WTC11 (cell line): ENCODE results near the gene INKA2. TPM values are rescaled to one million over a fixed set of nuclear protein-coding genes. Genes with fewer than 3 reads are reported as not detected.

Source experiments
- ATAC-seq: fragments of 200-7000 bp; cut with Tn5 transposase; 2 replicates; pipeline ENCODE4 v1.10.0; 2021; ENCODE audit warnings: mild to moderate bottlenecking, moderate library complexity
- CTCF ChIA-PET: fragments of 300-600 bp; sonication (Branson Sonifier 250); formaldehyde crosslinking; loops from one replicate; lab custom pipeline; 2021; ENCODE audit warnings: antibody characterized with exemption; lab: Charles Lee
- POLR2A ChIA-PET: fragments of 350-600 bp; sonication (Branson Sonifier 250); formaldehyde crosslinking; loops from one replicate; lab custom pipeline; 2021; ENCODE audit warnings: antibody characterized with exemption; lab: Charles Lee
- DNase-seq: peaks from one replicate; pipeline ENCODE4 v3.0.0; 2021; ENCODE audit warnings: low spot score
- H3K27ac Mint-ChIP-seq: 2 replicates; pipeline ENCODE4 v1.8.0; 2021; ENCODE audit warnings: mixed read lengths
- H3K27me3 Mint-ChIP-seq: 2 replicates; pipeline ENCODE4 v1.8.0; 2021; ENCODE audit warnings: low read depth, mild to moderate bottlenecking, moderate library complexity, mixed read lengths
- H3K36me3 Mint-ChIP-seq: 2 replicates; pipeline ENCODE4 v1.8.0; 2021; ENCODE audit warnings: mixed read lengths
- H3K4me1 Mint-ChIP-seq: 2 replicates; pipeline ENCODE4 v1.8.0; 2022; ENCODE audit warnings: mixed read lengths
- H3K4me3 Mint-ChIP-seq: 2 replicates; pipeline ENCODE4 v1.8.0; 2021; ENCODE audit warnings: mild to moderate bottlenecking, moderate library complexity, mixed read lengths
- H3K9me3 Mint-ChIP-seq: 2 replicates; pipeline ENCODE4 v1.8.0; 2021; ENCODE audit warnings: mixed read lengths
- CREM ChIP-seq: sonication (generic); formaldehyde crosslinking; IDR thresholded peaks from 2 replicates; pipeline ENCODE4 v1.8.1; 2022; ENCODE audit warnings: mild to moderate bottlenecking, missing genetic modification reagents, moderate library complexity
- ETV6 ChIP-seq: sonication (generic); formaldehyde crosslinking; IDR thresholded peaks from 2 replicates; pipeline ENCODE4 v1.8.1; 2022; ENCODE audit warnings: mild to moderate bottlenecking, missing genetic modification reagents
- FOXK1 ChIP-seq: sonication (generic); formaldehyde crosslinking; IDR thresholded peaks from 2 replicates; pipeline ENCODE4 v1.8.0; 2022; ENCODE audit warnings: mild to moderate bottlenecking, moderate library complexity, missing genetic modification reagents
- KAT7 ChIP-seq: sonication (generic); formaldehyde crosslinking; IDR thresholded peaks from 2 replicates; pipeline ENCODE4 v1.8.1; 2023; ENCODE audit warnings: missing genetic modification reagents, mild to moderate bottlenecking, borderline replicate concordance
- NFE2L1 ChIP-seq: sonication (generic); formaldehyde crosslinking; IDR thresholded peaks from 2 replicates; pipeline ENCODE4 v1.8.1; 2023; ENCODE audit warnings: missing genetic modification reagents
- TEAD4 ChIP-seq: sonication (generic); formaldehyde crosslinking; IDR thresholded peaks from 2 replicates; pipeline ENCODE4 v1.8.0; 2022; ENCODE audit warnings: mild to moderate bottlenecking, missing genetic modification reagents
- ZNF416 ChIP-seq: fragments of 250-450 bp; sonication (Bioruptor Pico); IDR thresholded peaks from 2 replicates; pipeline ENCODE4 v1.9.0; 2021; ENCODE audit warnings: mild to moderate bottlenecking, inconsistent platforms
- ZNF423 ChIP-seq: fragments of 250-450 bp; sonication (Bioruptor Pico); IDR thresholded peaks from 2 replicates; pipeline ENCODE4 v2.1.2; 2022; ENCODE audit warnings: mild to moderate bottlenecking, moderate library complexity
- ZNF671 ChIP-seq: fragments of 250-450 bp; sonication (Bioruptor Pico); IDR thresholded peaks from 2 replicates; pipeline ENCODE4 v1.8.0; 2021; ENCODE audit warnings: mild to moderate bottlenecking
- total RNA-seq: library from RNA; stranded (reverse); gene quantifications from 3 replicates; pipeline ENCODE4 v1.2.3, GENCODE V29; 2021
- TF ChIP-seq, protein P1 (sequence below): sonication (generic); formaldehyde crosslinking; IDR thresholded peaks from 2 replicates; pipeline ENCODE4 v1.8.0; 2022; ENCODE audit warnings: missing genetic modification reagents
- TF ChIP-seq, protein P2 (sequence below): sonication (generic); formaldehyde crosslinking; IDR thresholded peaks from 2 replicates; pipeline ENCODE4 v1.8.1; 2023; ENCODE audit warnings: mild to moderate bottlenecking, missing genetic modification reagents, borderline replicate concordance
- TF ChIP-seq, protein P3 (sequence below): sonication (generic); formaldehyde crosslinking; IDR thresholded peaks from 2 replicates; pipeline ENCODE4 v1.8.0; 2022; ENCODE audit warnings: mild to moderate bottlenecking, missing genetic modification reagents
- TF ChIP-seq, protein P4 (sequence below): fragments of 200-600 bp; IDR thresholded peaks from 2 replicates; pipeline ENCODE4 v1.8.0; 2022; ENCODE audit warnings: antibody characterized with exemption
- TF ChIP-seq, protein P5 (sequence below): sonication (generic); formaldehyde crosslinking; IDR thresholded peaks from 2 replicates; pipeline ENCODE4 v1.8.1; 2023; ENCODE audit warnings: mild to moderate bottlenecking, moderate library complexity, missing genetic modification reagents

The INKA2 gene
- total RNA-seq, 1 experiment from 2014 or later, result 20.1 TPM

DNA sequence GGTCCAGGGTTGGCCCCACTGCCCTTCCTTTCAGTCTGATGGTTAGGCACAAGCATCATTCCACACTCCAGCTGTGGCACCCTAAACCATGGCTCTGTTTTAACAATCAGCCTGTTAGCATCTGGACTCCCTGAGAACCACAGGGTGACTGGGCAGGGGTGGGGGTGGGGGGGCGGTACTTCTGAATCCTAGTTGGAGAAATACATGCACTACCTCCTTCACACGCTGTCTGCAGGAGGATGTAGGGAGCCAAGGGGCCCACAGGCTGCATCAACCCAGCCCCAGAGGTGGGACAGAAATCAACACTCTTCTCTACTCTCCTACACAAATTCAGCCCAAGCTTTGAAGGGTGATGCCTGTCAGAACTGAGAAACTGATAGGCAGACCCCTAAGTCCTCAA is 40.4 kb upstream of the INKA2 start (continued):
- TF ChIP-seq, protein P1, sequence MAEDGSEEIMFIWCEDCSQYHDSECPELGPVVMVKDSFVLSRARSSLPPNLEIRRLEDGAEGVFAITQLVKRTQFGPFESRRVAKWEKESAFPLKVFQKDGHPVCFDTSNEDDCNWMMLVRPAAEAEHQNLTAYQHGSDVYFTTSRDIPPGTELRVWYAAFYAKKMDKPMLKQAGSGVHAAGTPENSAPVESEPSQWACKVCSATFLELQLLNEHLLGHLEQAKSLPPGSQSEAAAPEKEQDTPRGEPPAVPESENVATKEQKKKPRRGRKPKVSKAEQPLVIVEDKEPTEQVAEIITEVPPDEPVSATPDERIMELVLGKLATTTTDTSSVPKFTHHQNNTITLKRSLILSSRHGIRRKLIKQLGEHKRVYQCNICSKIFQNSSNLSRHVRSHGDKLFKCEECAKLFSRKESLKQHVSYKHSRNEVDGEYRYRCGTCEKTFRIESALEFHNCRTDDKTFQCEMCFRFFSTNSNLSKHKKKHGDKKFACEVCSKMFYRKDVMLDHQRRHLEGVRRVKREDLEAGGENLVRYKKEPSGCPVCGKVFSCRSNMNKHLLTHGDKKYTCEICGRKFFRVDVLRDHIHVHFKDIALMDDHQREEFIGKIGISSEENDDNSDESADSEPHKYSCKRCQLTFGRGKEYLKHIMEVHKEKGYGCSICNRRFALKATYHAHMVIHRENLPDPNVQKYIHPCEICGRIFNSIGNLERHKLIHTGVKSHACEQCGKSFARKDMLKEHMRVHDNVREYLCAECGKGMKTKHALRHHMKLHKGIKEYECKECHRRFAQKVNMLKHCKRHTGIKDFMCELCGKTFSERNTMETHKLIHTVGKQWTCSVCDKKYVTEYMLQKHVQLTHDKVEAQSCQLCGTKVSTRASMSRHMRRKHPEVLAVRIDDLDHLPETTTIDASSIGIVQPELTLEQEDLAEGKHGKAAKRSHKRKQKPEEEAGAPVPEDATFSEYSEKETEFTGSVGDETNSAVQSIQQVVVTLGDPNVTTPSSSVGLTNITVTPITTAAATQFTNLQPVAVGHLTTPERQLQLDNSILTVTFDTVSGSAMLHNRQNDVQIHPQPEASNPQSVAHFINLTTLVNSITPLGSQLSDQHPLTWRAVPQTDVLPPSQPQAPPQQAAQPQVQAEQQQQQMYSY (CRISPR knock-in tag), result no peak

DNA sequence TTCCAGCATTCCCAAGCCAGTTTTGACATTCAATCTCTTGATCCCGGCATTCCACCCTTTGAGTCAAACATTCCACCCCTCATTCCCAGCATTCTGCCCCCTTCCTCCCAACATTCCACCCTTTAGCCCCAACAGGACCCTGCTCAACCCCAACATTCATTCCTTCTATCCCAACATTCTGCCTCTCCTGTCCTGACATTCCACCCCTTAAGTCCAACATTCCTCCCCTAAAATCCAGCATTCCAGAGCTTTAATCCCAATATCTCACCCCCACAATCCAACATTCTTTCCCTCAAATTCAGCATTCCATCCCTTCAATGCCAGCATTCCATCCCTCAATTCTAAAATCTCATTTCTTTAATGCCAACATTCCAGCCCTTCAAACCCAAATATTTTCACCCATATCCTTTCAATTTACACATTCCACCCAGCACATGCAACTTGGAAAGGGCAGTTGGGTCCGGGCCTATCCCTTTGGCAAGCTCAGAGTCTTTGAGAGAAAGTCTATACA is 39.4 kb upstream of the INKA2 start:
- H3K9me3 Mint-ChIP-seq, result 0 out of 2 replicates have a peak, but pooled peaks cover 4% of the 10 kb centered on the region
- TF ChIP-seq, protein P2, sequence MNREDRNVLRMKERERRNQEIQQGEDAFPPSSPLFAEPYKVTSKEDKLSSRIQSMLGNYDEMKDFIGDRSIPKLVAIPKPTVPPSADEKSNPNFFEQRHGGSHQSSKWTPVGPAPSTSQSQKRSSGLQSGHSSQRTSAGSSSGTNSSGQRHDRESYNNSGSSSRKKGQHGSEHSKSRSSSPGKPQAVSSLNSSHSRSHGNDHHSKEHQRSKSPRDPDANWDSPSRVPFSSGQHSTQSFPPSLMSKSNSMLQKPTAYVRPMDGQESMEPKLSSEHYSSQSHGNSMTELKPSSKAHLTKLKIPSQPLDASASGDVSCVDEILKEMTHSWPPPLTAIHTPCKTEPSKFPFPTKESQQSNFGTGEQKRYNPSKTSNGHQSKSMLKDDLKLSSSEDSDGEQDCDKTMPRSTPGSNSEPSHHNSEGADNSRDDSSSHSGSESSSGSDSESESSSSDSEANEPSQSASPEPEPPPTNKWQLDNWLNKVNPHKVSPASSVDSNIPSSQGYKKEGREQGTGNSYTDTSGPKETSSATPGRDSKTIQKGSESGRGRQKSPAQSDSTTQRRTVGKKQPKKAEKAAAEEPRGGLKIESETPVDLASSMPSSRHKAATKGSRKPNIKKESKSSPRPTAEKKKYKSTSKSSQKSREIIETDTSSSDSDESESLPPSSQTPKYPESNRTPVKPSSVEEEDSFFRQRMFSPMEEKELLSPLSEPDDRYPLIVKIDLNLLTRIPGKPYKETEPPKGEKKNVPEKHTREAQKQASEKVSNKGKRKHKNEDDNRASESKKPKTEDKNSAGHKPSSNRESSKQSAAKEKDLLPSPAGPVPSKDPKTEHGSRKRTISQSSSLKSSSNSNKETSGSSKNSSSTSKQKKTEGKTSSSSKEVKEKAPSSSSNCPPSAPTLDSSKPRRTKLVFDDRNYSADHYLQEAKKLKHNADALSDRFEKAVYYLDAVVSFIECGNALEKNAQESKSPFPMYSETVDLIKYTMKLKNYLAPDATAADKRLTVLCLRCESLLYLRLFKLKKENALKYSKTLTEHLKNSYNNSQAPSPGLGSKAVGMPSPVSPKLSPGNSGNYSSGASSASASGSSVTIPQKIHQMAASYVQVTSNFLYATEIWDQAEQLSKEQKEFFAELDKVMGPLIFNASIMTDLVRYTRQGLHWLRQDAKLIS (CRISPR knock-in tag), result no peak
- TF ChIP-seq ZNF423 (no peak), TEAD4 (CRISPR knock-in tag) (peak; percentile 48; the same call in 1 of the 2 replicates), ZNF416 (CRISPR knock-in tag) (no peak)
- ATAC-seq (peak; percentile 85), DNase-seq (peak; percentile 33)
- no peaks in the 10 kb centered on the region for H3K36me3 Mint-ChIP-seq
- H3K4me3 Mint-ChIP-seq, result no peak overlapping the region
- H3K27me3 Mint-ChIP-seq, result no peaks in the 10 kb centered on the region; the same call in 1 of the 2 replicates
- H3K4me1 Mint-ChIP-seq, result peaks cover 22% of the 10 kb centered on the region
- ChIA-PET CTCF (interaction anchor here (1.1 kb wide), 1 partner anchor 9 kb away, joined by 4 read pairs; no protein-coding TSS in a partner anchor), POLR2A (no interaction called here)
- H3K27ac Mint-ChIP-seq, result peak overlapping the region; percentile 6; the same call in 1 of the 2 replicates

DNA sequence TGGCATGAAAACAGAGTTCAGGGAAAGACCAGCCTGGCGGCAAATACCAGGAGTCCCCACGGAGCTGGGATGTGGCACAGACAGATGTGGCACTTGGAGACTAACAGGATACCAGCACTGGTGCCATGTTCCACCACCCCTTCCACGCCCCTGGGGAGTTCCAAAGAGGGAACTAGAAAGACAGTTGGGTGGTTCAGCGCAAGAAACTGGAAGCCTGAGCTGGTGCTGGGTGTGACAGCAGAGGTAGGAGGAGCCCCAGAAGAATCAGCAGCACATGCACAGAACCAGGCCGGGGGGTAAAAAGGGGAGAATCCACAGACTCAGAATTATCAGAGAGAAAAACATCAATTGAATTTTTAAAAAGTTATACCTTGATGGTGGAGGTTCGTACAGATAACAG is 38.9 kb upstream of the INKA2 start:
- DNase-seq (no peak), ATAC-seq (no peak)
- H3K9me3 Mint-ChIP-seq, result 0 out of 2 replicates have a peak, but pooled peaks cover 4% of the 10 kb centered on the region
- ChIA-PET CTCF (interaction anchor here (1.1 kb wide), 1 partner anchor 8 kb away, joined by 4 read pairs; no protein-coding TSS in a partner anchor), POLR2A (no interaction called here)
- H3K4me3 Mint-ChIP-seq, result no peak overlapping the region; the same call in 1 of the 2 replicates
- H3K27me3 Mint-ChIP-seq, result no peaks in the 10 kb centered on the region; the same call in 1 of the 2 replicates
- peaks cover 22% of the 10 kb centered on the region for H3K4me1 Mint-ChIP-seq
- no peaks in the 10 kb centered on the region for H3K36me3 Mint-ChIP-seq
- H3K27ac Mint-ChIP-seq, result peak overlapping the region; percentile 15
- TF ChIP-seq ZNF423, result no peak
- TF ChIP-seq FOXK1, result no peak
- no peak for TF ChIP-seq CREM
- no peak for TF ChIP-seq ETV6 (CRISPR knock-in tag)
- no peak for TF ChIP-seq KAT7 (CRISPR knock-in tag)

DNA sequence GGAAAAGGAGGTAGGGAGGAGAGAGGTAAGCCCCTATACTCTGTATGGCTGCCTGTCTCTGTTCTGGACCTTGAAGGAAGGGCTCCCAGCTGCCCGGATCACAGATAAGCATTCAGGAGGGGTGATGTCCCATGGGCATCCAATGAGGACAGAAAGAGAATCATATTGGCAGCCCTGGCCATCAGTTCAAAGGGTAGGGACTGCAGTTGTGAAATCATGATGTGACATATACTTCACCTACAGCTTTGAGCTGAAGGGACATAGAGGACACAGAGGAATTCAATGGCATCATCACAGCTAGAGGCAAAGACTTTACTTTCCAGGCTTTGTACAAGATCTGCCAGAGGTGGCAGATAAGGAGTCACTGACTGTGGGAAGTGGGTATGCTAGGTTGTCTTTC is 38.1 kb upstream of the INKA2 start:
- H3K27me3 Mint-ChIP-seq, result no peaks in the 10 kb centered on the region; the same call in 1 of the 2 replicates
- no peaks in the 10 kb centered on the region for H3K36me3 Mint-ChIP-seq
- ATAC-seq (no peak), DNase-seq (no peak)
- TF ChIP-seq NFE2L1 (no peak), ZNF671 (CRISPR knock-in tag) (no peak)
- TF ChIP-seq, protein P3, sequence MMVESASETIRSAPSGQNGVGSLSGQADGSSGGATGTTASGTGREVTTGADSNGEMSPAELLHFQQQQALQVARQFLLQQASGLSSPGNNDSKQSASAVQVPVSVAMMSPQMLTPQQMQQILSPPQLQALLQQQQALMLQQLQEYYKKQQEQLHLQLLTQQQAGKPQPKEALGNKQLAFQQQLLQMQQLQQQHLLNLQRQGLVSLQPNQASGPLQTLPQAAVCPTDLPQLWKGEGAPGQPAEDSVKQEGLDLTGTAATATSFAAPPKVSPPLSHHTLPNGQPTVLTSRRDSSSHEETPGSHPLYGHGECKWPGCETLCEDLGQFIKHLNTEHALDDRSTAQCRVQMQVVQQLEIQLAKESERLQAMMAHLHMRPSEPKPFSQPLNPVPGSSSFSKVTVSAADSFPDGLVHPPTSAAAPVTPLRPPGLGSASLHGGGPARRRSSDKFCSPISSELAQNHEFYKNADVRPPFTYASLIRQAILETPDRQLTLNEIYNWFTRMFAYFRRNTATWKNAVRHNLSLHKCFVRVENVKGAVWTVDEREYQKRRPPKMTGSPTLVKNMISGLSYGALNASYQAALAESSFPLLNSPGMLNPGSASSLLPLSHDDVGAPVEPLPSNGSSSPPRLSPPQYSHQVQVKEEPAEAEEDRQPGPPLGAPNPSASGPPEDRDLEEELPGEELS (CRISPR knock-in tag), result no peak
- TF ChIP-seq, protein P4, sequence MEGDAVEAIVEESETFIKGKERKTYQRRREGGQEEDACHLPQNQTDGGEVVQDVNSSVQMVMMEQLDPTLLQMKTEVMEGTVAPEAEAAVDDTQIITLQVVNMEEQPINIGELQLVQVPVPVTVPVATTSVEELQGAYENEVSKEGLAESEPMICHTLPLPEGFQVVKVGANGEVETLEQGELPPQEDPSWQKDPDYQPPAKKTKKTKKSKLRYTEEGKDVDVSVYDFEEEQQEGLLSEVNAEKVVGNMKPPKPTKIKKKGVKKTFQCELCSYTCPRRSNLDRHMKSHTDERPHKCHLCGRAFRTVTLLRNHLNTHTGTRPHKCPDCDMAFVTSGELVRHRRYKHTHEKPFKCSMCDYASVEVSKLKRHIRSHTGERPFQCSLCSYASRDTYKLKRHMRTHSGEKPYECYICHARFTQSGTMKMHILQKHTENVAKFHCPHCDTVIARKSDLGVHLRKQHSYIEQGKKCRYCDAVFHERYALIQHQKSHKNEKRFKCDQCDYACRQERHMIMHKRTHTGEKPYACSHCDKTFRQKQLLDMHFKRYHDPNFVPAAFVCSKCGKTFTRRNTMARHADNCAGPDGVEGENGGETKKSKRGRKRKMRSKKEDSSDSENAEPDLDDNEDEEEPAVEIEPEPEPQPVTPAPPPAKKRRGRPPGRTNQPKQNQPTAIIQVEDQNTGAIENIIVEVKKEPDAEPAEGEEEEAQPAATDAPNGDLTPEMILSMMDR, result no peak
- TF ChIP-seq, protein P5, sequence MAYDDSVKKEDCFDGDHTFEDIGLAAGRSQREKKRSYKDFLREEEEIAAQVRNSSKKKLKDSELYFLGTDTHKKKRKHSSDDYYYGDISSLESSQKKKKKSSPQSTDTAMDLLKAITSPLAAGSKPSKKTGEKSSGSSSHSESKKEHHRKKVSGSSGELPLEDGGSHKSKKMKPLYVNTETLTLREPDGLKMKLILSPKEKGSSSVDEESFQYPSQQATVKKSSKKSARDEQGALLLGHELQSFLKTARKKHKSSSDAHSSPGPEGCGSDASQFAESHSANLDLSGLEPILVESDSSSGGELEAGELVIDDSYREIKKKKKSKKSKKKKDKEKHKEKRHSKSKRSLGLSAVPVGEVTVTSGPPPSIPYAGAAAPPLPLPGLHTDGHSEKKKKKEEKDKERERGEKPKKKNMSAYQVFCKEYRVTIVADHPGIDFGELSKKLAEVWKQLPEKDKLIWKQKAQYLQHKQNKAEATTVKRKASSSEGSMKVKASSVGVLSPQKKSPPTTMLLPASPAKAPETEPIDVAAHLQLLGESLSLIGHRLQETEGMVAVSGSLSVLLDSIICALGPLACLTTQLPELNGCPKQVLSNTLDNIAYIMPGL, result no peak
- ChIA-PET POLR2A (no interaction called here), CTCF (no interaction called here)
- H3K4me1 Mint-ChIP-seq, result peaks cover 22% of the 10 kb centered on the region
- H3K9me3 Mint-ChIP-seq, result 0 out of 2 replicates have a peak, but pooled peaks cover 4% of the 10 kb centered on the region
- H3K4me3 Mint-ChIP-seq, result no peak overlapping the region
- no peak overlapping the region; the same call in 1 of the 2 replicates for H3K27ac Mint-ChIP-seq
